DMS53 treated with DMSO at 0.1 percent for 48 hours (cell line): Measurements from ENCODE around the gene TMPRSS15.

Experiments used
- DNase-seq: peaks from one replicate; lab custom pipeline; 2025; ENCODE audit not compliant: unreplicated experiment; lab: John Stamatoyannopoulos, UW

The TMPRSS15 gene

DNA sequence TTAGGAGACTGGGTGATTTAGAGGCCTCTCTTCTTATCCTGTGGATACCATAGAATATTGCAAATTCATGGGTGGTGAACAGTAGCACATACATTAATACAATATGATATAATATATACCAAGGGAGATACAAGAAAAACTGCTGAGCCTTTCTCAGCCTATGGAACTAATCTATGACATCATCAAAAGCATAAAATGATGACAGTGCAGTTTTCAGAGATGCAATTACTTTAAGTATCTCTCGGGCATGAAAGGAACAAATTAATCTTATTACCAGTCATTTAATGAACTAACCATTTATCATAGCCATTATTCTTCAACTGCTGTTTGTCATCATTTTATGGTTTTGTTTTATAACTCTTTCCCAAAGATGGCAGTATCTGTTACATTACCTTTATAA is 155.4 kb downstream of the TMPRSS15 start:
- no peak for DNase-seq

DNA sequence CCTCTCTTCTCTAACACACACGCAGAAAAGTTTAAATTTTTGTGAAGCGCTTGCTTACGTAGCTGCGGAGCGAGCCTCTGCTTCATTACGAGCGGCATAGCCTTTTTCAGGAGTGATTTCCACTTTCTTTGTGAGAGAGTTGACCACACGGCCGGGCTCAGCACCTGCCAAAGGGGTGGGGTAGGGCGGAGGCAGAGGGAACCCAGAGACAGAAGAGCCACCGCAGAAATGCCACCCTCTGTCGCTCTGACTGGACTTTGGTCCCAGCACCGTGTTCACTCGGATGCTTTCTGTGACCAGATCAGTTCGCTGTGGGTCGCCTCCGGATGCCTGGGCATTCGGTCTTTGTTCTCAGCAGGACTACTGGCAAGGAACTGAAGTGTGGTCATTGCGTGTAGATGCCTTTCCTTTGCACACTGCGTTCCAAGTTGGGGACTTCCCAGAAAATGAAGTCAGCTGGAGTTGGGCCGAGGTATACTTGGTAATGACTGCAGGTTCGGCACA is 158.1 kb downstream of the TMPRSS15 start:
- DNase-seq = no peak

DNA sequence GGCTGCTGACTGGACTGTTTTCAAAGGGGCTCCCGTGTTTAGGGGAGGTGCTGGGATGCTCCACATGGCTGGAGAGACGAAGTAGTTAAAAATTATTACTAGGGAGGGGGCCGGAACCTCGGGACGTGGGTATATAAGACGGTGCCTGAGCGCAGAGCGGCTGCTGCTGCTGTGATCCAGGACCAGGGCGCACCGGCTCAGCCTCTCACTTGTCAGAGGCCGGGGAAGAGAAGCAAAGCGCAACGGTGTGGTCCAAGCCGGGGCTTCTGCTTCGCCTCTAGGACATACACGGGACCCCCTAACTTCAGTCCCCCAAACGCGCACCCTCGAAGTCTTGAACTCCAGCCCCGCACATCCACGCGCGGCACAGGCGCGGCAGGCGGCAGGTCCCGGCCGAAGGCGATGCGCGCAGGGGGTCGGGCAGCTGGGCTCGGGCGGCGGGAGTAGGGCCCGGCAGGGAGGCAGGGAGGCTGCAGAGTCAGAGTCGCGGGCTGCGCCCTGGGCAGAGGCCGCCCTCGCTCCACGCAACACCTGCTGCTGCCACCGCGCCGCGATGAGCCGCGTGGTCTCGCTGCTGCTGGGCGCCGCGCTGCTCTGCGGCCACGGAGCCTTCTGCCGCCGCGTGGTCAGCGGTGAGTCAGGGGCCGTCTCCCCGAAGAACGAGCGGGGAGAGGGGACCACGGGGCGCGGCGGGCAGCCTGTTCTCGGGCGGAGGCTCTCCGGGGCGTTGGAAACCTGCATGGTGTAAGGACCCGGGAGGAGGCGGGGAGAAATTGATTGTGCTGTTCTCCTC is 158.7 kb downstream of the TMPRSS15 start, which contains the start of gene CHODL:
TSS of gene CHODL (plus strand) at position 163 of the 793 bp plus-strand sequence. CDS start at position 554, 391 bp downstream.
- no peak for DNase-seq

DNA sequence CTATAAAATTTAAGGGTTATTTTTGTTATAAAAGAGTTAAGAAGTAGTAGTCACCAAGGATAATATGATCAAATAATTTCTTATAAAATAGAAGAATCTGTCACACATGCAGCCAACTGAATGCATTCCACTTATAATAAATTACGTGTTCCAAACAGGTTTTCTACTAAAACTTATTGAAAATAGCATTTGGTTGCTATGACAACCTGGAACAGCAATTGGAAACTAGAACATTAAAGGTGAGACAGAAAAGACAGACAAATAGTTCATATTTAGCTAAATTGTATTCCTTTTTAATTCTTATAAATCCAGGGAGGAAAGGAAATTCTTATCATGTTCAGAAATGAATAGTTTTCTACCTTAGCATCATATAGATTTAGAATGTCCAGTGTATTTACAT is 168.0 kb downstream of the TMPRSS15 start:
- no peak for DNase-seq

DNA sequence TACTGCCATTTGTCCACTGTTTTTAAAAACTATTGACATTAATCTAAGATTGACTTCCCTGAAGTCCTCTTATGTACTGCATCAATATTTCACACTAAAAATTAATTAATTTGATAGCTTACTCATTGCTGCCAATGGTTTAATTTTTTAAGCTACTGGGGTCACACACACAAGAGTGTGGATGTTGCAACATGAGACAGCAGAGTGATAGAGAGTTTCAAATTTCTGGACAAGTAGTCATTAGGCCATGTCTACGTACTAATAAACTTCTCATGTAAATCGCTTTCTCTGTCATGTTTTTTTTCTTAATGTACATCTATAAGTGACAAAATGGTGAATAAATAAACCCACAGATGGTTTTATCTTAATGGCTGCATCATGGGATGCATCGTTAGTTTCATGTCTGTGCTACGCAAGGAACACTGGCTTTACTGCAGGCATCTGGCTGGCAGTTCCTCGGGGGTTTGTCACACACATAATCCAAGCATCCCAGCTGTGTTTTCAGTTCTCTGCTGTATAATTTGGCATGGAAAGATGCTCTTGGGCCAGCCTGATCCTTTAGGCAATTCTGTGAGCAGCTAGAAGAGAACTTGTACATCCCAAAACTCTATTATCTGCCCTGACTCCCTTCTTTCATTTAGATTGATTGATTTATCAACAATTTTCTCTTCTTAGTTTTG is 175.4 kb downstream of the TMPRSS15 start:
- no peak for DNase-seq

DNA sequence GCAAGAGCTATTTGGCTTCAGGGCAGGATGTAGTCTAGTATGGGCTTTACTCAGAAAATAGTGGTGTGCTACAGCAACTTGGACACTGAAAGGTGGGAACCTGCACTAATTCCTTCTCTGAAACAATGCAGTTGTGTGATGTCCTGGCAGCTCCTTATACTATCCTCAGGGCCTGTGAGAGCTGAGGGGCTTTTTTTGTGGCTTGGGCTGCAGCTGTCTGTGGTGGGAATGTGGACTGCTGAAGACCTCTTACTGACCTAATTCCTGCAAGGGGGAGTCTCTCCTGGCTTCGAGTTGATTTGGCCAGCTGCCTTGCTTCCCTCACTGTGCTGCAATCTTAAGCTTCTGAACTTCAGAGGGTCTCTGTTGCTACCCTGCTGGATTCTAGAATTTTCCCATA is 181.2 kb downstream of the TMPRSS15 start:
- DNase-seq = no peak

DNA sequence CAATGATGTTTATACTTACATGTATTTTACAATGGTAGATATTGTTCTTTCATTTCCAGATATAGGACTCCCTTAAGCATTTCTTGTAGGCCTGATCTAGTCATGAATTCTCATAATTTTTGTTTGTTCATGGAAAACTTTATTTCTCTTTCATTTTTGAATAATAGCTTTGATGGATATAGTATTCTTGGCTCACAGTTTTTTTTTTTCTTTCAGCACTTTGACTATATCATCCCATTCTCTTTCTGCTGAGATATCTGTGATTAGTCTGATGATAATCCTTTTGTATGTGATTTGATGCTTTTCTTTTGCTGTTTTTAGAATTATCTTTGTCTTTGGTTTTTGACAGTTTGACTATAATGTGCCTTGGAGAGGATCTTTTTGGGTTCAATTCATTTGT is 183.1 kb downstream of the TMPRSS15 start:
- DNase-seq = no peak
